HEK293 (cell line): ENCODE results near the gene LIMCH1.

Experiments used
- CTCF ChIP-seq: fragments of 450-650 bp; formaldehyde crosslinking; IDR thresholded peaks from 2 replicates; pipeline ENCODE4 v1.5.1; 2016; ENCODE audit warnings: missing biosample characterization, missing genetic modification characterization
- SP2 ChIP-seq: fragments of 450-650 bp; formaldehyde crosslinking; IDR thresholded peaks from 2 replicates; pipeline ENCODE4 v1.5.1; 2016; ENCODE audit warnings: missing biosample characterization, missing genetic modification characterization
- ZBTB26 ChIP-seq: fragments of 450-650 bp; formaldehyde crosslinking; optimal IDR thresholded peaks from 2 replicates; pipeline ENCODE3; 2016; ENCODE audit warnings: missing biosample characterization, mild to moderate bottlenecking, missing genetic modification characterization
- ZNF18 ChIP-seq: fragments of 450-650 bp; formaldehyde crosslinking; IDR thresholded peaks from 2 replicates; pipeline ENCODE4 v1.5.1; 2016; ENCODE audit warnings: missing biosample characterization, missing genetic modification characterization
- ZNF747 ChIP-seq: fragments of 450-650 bp; formaldehyde crosslinking; IDR thresholded peaks from 2 replicates; pipeline ENCODE4 v1.5.1; 2016; ENCODE audit warnings: missing biosample characterization, missing genetic modification characterization

- TF ChIP-seq ZNF18 (tag by site-specific recombination), result no peak
- no peak for TF ChIP-seq SP2 (tag by site-specific recombination)
- TF ChIP-seq ZNF747 (tag by site-specific recombination), result no peak
- no peak for TF ChIP-seq ZBTB26 (tag by site-specific recombination)
- no peak for TF ChIP-seq CTCF (tag by site-specific recombination)
Observed at GRCh38 chr4:41526628-41527027, 11.3 kb upstream of the LIMCH1 start.
